ACHN (cell line): Measurements from ENCODE around the gene KLHL3.
A peak's percentile ranks its signal among the peaks of the same experiment; 100 is the strongest.

ENCODE experiments used
- DNase-seq: peaks from one replicate; pipeline ENCODE4 v3.0.0-alpha.2; 2015
- in situ Hi-C: cut with HindIII; loops from 2 replicates; pipeline ENCODE4 v1.10.0; 2017; ENCODE audit warnings: low sequenced_read_pairs, low pct_ligation_motif_present, low pct_unique_long_range_greater_than_20kb

KLHL3 gene

DNA sequence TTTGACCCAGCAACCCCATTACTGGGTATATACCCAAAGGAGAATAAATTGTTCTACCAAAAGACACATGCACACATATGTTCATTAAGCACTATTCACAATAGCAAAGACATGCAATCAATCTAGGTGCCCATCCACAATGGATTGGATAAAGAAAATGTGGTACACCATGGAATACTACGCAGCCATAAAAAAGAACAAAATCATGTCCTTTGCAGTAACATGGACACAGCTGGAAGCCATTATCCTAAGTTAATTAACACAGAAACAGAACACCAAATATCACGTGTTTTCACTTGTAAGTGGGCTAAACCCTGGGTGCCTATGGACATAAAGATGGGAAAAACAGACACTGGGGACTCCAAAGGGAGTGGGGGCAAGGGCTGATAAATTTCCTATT is 46.6 kb downstream of the KLHL3 start:
- DNase-seq, result no peak
- in situ Hi-C loops, result no loop called here

GRCh38 chr5:137688210-137688840 is 47.6 kb downstream of the KLHL3 start:
- in situ Hi-C loops, result no loop called here
- no peak for DNase-seq

GRCh38 chr5:137684761-137685160 is 51.1 kb downstream of the KLHL3 start:
- no peak for DNase-seq
- in situ Hi-C loops, result no loop called here

DNA sequence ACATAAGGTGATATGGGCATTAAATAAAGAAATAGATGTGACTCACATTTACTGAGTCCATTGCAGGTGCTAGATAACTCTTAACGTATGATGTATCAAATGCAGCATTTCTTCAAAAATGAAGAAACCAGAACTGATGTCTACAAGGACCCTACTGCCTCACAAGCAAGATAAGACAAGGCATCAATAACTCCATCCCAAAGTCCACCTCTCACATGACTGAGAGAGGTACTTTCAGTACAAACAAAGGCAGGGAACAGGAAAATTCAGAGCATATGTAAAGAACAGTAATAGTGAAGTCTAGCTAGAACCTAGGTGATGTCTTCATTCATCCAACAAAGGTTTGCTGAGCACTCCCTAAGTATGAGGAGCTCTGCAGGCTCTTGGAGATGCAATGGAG is 54.7 kb downstream of the KLHL3 start:
- in situ Hi-C loops, result no loop called here

GRCh38 chr5:137679910-137680309 is 56.0 kb downstream of the KLHL3 start:
- in situ Hi-C loops, result no loop called here
- no peak for DNase-seq

More for the DNA sequence above, 54.7 kb downstream of the KLHL3 start:
- no peak for DNase-seq

DNA sequence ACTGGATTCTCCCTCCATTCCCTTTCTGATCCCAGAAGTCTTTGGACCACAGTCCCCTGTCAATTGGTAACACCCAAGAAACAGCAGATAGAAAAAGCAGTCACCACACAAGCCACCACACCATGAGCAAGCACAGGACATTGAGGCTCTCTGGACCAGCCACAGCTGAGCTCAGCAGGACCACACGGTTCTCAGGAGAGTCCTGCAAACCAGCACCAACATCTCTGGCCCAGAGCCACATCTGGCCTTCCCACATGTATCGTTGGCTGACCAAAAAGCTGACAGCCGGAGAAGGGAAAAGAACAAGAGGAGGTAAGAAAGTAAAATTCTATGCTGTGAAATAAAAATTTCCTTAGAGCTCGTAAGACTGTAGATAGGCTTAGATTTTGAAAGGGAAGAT is 56.7 kb downstream of the KLHL3 start:
- DNase-seq, result no peak
- in situ Hi-C loops, result no loop called here

GRCh38 chr5:137672881-137673280 is 63.0 kb downstream of the KLHL3 start:
- no peak for DNase-seq
- in situ Hi-C loops, result no loop called here

GRCh38 chr5:137672001-137672400 is 63.9 kb downstream of the KLHL3 start:
- in situ Hi-C loops, result no loop called here
- no peak for DNase-seq

DNA sequence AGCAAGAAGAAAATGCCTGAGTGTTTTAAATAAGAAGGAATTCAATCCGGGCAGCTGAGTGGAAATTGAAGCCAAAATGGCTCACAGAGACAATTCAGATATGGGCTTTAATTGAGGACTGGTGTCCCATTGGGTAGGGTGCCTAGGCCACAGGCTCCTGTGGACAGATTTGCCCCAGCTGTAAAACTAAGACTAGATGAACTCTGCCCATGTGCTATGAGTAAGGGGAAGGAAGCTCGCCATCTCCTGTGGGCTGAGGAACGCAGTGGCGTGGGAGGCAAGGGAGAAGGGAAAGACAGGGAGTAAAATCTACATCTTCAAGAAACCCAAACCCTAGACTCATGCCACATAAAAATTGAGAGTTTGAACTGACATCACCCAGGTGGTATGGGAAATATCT is 66.1 kb downstream of the KLHL3 start:
- in situ Hi-C loops, result no loop called here
- DNase-seq, result no peak

DNA sequence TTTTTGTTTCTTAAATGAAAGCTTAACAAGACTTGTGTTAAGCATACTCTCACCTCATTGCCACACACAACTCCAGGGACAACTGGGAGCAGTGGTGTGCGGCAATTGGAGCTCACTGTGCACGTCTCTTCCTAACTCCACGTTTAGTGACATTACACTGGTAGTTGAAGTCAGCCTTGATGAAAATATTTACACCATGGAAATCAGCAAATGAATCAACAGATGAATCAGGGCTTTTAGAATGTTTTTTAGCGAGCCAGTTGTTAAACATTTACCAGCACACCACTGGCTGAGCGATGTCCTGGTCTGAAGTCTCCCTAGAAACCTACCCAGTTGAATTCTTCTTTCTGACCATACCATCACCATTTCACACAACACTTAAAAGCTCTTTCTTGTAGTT is 67.3 kb downstream of the KLHL3 start:
- in situ Hi-C loops, result no loop called here
- DNase-seq, result peak; percentile 37

DNA sequence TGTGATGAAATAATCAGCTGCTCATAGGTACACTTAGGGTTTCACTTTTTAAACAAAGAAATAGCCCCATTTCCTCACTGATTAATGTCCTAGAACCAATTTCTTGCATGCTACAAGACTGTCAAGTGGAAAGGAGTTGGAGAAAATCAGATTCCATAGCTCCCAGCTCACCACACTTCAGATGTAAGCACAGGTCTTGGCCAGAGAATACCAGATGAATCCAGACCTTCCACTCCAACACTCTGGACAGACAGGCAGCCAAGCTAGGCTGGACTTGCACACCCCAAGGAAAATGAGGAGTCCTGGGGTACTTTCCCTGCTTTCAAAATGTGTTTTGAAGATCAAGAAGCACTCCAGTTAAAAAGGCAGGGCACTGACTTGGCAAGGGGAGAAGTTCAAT is 68.5 kb downstream of the KLHL3 start:
- no peak for DNase-seq
- in situ Hi-C loops, result no loop called here

DNA sequence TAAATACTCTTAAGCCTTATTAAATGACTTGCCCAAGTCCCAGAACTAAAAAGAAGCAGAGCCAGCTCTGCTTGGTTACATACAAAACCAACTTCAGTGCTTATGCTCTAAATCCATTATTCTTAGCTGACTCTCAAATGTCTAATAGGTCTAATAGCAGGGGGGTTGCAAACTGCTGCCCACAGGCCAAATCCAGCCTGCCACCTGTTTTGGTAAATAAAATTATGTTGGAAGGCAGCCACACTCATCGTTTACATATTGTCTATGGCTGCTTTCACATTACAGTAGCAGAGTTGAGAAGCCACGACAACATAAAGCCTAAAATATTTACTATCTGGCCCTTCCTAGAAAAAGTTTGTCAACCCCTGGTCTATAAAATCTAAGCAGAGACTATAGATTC is 69.0 kb downstream of the KLHL3 start:
- DNase-seq, result no peak
- in situ Hi-C loops, result no loop called here

DNA sequence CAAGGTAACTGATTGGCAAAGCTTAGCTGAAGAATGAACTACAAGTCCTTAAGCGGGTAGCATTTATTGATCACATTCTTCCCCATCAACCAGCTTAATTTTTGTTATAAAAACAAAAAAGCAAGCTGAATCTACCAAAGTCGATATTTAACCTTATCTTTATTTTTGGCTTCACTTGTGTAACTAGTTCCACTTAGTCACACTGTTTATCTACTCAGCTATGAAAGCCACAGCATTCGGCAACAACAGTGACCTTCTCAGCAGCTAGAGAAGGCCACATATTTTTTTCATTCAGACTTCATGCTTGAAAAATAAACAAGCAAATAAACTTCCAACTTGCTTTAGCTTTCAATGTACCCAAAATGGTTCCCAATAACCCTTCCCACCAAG is 69.4 kb downstream of the KLHL3 start:
- DNase-seq, result no peak
- in situ Hi-C loops, result no loop called here

DNA sequence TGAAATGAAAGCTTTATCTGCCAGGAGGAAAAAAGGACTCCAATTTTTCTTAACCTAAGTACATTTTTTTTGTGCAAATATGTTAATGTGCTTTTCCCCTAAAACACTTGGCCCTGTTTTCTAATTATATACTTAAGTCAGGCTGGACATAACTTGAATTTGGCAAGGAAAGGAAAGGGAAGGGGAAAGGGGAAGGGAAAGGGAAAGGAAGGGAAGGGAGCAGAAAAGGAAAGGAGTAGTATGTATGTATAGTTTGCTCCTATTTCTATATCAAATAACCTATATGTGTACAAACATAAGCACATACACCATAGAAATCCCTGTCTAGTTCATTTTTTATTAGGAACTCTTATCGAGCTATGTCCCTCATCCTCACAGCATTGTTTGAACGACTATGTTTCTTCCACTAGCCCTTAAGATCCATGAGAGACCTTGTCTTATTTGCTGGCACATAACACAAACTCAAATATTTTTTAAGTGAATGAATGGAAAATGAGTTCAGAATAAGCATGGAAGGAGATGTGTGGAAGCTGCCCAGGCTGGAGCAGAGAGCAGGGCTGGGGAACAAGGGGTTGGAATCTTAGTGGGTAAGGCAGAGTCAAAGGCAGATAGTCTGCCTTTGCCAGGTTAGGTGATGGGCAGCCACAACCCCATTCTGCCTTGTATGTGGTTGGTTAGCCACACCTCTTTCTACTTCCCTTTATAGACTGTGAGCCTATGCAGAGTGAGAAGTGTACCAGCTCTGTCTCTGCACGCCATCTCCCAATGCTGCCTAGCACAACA is 70.0 kb downstream of the KLHL3 start:
- DNase-seq, result no peak
- in situ Hi-C loops, result no loop called here

DNA sequence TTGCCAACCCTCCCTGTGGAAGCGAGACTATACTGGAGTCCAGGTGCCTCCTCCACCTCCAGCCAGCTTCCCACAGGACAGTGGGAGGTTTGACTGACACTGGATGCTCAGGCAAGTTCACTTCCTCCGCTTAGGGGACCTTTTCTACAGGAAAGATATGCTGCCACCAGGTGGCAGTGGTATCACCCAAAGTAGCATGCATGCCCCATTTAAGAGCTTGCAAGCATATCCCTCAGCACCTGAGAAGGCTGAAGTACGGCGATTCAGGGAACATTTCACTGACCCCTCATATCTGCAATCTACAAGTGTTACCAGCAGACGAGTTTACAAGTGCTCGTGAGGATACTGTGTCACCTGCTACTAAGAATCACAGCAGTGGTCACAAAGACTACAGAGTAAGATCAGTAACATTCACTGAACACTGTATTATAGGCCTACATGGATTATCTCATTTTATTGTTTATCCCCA is 75.5 kb downstream of the KLHL3 start:
- peak; percentile 69 for DNase-seq
- in situ Hi-C loops, result no loop called here

- in situ Hi-C loops, result no loop called here
- DNase-seq, result no peak
Observed at GRCh38 chr5:137659209-137659608, 76.7 kb downstream of the KLHL3 start.

GRCh38 chr5:137658324-137658723 is 77.6 kb downstream of the KLHL3 start:
- no peak for DNase-seq
- in situ Hi-C loops, result no loop called here

DNA sequence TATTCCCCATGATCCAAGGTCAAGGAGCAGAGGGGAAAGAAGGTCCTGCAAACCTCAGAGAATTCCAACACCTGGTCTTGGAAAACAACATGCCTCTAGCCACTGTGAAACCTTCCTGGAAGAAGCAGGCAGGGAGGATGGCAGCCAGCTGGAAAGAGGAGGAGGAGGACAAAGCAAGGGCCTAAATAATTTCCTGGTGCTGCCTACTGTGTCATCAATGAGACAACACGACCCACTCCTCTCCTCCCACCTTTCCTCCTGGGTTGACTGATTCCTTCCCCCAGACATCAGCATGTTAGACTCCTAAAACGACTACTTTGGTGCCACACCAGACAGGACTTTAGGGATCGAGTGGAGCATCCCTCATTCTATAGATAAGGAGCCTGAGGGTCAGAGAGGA is 78.8 kb downstream of the KLHL3 start:
- in situ Hi-C loops, result no loop called here

DNA sequence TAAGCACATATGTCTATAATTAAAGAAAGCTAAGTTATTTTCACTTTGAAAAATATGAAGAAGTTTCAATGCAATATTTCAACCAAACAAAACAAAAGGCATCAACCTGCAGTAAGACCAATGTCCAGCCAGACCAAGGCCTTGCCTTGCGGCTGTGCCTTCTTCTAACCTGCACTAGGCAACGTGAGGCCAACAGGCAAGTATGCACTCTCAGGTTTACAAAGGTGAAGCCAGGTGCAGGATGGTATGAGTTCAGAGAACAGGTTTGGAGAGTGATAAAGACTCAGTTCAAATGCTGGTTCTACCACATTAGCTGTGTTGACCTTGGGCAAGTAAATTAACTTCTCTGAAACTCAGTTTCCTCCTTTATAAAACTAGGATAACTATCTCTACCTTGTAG is 79.3 kb downstream of the KLHL3 start:
- no peak for DNase-seq
- in situ Hi-C loops, result no loop called here

More for the DNA sequence above, 78.8 kb downstream of the KLHL3 start:
- no peak for DNase-seq

DNA sequence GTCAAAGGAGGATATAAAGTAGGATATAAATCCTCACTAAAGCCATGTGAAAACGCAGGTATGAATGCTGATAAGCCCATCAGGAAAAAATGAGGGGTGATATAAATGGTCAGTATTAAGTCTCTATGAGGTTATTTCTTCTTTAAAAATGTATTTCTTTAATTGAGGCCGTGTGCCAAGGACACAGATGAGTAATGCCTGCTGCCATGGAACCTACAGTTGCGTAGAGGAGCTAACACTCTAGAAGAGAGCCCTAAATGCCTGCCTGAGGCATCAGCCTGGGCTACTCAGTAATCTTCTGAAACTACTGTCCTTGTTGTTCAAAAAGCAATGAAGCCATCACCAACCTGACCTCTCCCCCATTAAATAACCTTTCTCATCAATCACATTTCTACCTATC is 84.9 kb downstream of the KLHL3 start:
- in situ Hi-C loops, result no loop called here
- DNase-seq, result no peak
